Kidney tubule cell (primary cell): ENCODE data around the gene CEACAM1.
A peak's percentile ranks its signal among the peaks of the same experiment; 100 is the strongest.
"Not testable (repeated sequence)": the region's sequence is repeated elsewhere in the genome, so short reads cannot be mapped to it uniquely, and the experiment has no call there.

Experiments
- DNase-seq: peaks from one replicate; pipeline ENCODE4 v3.0.0-alpha.2; 2018; ENCODE audit warnings: low spot score

Gene CEACAM1

GRCh38 chr19:42511340-42511739, 16.9 kb downstream of the CEACAM1 start:
- no peak for DNase-seq

- DNase-seq = no peak
Measured at GRCh38 chr19:42508892-42509444, 19.3 kb downstream of the CEACAM1 start.

GRCh38 chr19:42505066-42505465, 23.2 kb downstream of the CEACAM1 start:
- DNase-seq = no peak

DNA sequence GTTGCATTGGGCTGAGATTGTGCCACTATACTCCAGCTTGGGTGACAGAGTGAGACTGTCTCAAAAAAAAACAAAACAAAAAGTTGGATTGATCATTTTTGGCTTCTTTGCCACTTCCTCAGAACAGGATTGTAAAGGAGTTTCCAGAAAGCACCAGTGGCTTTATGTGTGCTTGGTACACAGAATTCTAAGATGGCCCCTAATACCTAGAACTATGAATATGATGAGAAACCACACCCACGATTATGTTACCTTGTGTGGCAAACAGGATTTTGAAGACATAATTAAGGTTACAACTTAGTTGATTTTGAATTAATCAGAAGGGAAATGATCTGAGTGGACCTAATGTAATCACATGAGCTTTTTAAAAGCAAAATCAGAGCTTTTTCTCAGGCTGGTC, 26.5 kb downstream of the CEACAM1 start:
- DNase-seq = no peak

DNA sequence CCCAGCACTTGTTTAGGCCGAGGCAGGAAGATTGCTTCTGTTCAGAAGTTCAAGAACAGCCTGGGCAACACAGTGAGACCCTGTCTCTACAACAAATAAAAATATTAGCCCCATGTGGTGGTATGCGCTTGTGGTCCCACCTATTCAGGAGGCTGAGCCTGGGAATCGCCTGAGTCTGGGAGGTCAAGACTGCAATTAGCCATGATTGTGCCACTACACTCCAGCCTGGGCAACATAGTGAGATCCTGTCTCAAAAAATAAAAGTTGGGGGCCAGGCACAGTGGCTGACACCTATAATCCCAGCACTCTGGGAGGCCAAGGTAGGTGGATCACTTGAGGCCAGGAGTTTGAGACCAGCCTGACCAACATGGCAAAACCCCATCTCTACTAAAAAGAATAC, 27.0 kb downstream of the CEACAM1 start:
- not testable (repeated sequence) for DNase-seq

GRCh38 chr19:42498169-42498757, 30.0 kb downstream of the CEACAM1 start:
- no peak for DNase-seq

- DNase-seq = peak; percentile 26
Measured at GRCh38 chr19:42497492-42498168, 30.7 kb downstream of the CEACAM1 start.

DNA sequence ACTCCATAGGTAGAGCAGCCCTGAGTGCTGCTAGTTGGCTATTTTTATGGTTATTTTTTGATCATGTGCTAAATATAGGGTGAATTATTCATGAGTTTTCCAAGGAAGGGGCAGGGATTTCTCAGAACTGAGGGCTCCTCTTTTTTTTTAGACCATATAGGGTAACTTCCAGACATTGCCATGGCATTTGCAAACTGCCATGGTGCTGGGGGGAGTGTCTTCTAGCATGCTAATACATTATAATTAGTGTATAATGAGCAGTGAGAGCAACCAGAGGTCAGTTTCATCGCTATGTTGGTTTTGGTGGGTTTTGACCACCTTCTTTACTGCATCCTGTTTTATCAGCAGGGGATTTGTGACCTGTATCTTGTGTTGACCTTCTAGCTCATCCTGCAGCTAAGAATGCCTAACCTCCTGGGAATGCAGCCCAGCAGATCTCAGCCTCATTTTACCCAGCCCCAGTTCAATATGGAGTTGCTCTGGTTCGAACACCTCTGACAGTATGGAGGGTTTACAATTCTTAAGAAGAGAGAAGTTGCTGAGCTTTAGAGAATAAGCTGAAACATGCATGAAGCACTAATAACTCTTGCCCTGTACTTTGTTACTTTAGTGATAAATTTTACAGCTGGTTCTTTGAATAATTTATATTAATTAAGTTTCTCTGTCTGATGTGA, 31.7 kb downstream of the CEACAM1 start:
- DNase-seq = no peak

GRCh38 chr19:42495663-42496062, 32.6 kb downstream of the CEACAM1 start:
- DNase-seq = no peak

GRCh38 chr19:42494321-42494720, 34.0 kb downstream of the CEACAM1 start:
- DNase-seq = no peak

DNA sequence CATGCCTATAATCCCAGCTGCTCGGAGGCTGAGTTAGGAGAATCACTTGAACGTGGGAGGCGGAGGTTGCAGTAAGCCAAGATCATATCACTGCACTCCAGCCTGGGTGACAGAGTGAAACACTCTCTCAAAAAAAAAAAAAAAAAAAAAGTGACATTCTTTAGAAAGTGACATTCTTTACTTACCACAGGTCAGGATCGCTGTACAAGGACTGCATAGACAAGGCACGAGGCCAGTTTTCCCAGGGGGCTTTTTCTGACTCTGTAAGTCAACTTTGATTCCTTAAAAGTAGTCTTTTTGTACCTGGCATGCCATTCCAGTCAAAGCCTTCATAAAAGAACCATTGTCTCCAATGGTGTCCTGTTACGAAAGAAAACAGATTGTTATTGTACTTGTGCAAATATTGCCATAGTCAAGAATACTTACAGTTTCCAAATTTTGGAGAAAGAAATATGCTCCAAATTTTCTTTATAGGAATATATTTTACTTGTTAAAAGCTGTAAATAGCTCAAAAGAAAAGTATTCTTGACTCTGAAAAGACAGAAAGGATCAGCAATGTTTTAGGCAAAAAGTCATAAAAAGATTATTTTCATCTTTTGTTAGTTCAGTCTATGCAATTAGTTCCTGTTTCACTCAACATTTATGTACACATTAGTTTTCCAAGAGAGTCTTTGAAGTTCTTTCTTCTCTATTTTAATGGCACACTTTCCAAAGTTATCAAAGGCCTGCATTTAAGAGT, 39.3 kb downstream of the CEACAM1 start:
- no peak for DNase-seq

GRCh38 chr19:42487798-42488178, 40.5 kb downstream of the CEACAM1 start:
- DNase-seq = no peak

DNA sequence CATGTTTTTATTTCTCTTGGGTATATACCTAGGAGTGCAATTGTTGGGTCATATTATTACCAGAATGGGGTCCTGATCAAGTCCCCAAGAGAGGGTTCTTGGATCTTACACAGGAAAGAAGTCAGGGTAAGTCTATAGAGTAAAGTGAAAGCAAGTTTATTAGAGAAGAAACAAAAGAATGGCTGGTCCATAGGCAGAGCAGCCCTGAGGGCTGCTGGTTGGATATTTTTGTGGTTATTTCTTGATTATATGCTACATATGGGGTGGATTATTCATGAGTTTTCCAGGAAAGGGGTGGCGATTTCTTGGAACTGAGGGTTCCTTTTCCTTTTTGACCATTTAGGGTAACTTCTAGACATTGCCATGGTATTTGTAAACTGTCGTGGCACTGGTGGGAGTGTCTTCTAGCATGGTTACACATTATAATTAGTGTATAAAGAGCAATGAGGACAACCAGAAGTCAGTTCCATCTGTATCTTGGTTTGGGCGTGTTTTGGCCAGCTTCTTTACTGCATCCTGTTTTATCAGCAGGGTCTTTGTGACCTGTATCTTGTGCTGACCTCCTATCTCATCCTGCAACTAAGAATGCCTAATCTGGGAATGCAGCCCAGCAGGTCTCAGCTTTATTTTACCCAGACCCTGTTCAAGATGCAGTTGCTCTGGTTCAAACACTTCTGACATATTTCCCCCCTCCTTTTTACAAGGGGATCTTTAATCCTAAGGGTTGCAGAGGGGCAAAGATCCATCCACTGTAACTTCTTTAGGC, 41.1 kb downstream of the CEACAM1 start:
- DNase-seq = no peak

DNA sequence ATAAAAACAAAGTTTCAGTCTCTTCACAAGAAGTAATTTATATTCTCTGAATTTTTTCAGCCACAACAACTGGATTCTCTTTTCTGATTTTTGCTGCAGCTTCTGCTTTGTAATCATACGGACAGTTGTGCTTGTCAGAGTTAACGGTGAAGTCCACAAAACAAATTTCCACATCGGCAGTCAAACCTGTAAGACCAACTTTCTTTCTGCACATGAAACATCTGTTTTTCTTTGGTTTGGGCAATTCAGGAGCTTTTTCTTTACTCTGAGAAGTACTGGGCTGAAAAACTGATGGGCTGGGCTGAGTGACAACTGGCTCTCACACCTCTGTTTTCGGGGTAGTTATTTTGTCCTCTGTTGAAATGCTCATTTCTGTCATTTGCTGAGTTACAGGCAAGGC, 43.2 kb downstream of the CEACAM1 start:
- not testable (repeated sequence) for DNase-seq

DNA sequence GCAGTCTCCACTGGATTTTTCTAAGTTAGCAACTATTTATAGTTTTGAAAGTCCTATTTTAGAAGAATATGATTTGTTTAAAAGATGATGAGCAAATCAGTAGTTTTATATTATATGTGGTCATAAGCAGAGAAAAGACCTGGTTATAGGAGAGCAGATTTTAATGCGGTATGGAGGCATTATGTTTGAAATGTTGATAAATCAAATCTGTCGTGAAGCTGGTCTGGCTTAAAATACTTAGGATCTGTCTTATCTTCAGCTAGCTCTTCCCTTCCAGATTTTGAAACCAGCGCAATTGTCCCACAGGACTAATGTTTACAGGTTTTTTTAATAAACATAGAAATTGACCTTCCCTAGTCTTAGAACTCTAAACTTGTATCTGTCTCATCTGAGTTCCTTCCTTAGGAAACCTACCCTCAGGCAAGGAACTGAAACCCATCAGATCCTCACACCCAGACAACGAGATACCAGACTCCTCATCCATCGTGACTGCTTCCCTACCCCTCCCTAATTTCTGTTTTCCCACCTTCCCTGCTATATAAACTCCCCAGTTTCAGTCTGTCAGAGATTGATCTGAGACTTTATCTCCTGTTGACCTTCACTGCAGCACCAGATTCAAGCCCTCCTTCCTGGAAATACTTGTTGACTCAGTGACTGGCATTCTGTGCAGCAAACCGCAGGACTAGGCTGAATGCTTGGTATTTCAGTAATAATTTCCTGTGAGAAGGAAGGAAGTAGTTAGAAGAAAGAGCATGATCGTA, 47.8 kb downstream of the CEACAM1 start:
- DNase-seq = peak; percentile 63

DNA sequence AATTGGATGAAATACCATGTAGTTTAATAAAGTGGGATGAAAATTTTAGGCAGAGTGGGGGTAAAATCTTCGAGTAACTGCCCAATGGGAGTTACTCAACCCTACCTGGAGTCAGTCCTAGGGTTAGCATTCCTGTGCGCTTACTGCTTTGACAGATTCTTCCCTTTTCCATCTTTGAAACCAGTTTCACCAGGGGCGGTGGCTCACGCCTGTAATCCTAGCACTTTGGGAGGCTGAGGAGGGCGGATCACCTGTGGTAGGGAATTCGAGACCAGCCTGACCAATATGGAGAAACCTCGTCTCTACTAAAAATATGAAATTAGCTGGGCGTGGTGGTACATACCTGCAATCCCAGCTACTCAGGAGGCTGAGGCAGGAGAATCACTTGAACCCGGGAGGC, 48.5 kb downstream of the CEACAM1 start:
- DNase-seq = no peak

- DNase-seq = no peak
Measured at GRCh38 chr19:42478765-42479311, 49.4 kb downstream of the CEACAM1 start.

GRCh38 chr19:42477933-42478332, 50.3 kb downstream of the CEACAM1 start:
- DNase-seq = no peak

GRCh38 chr19:42477117-42477516, 51.2 kb downstream of the CEACAM1 start:
- no peak for DNase-seq

DNA sequence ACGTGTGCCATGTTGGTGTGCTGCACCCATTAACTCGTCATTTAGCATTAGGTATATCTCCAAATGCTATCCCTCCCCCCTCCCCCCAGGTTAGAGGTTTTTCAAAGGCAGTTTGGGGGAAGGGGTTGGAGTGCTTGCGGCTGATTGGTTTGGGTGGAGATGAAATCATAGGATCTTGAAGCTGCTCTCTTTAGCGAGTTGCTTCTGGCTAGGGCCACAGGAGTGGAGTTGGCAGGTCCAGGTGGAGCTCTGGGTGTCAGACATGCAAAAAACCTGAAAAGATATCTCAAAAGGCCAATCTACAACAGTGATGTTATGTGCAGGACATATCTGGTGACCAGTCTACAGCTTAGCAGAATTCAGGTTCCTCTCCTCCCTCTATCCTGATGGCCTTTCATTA, 52.9 kb downstream of the CEACAM1 start:
- DNase-seq = no peak

GRCh38 chr19:42474743-42475142, 53.5 kb downstream of the CEACAM1 start:
- DNase-seq = no peak
